Measurements from ENCODE around the gene IGFL4.

Gene IGFL4

DNA sequence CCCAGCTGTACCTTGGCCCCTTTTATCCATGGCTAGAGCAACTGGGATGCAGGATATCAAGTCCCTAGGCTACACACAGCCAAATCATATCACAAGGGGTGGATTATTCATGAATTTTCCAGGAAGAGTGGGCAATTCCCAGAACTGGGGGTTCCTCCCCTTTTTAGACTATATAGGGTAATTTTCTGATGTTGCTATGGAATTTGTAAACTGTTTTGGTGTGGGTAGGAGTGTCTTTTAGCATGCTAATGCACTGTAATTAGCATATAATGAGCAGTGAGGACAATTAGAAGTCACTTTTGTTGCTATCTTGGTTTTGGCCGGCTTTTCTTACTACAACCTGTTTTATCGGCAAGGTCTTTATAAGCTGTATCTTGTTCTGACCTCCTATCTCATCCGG is 18.0 kb upstream of the IGFL4 start:
- Histone ChIP-seq H3K9ac (ENCODE audit: low read depth, low read length) (no peak overlapping the region), H4K20me1 (ENCODE audit: insufficient read depth, low read length) (no peaks in the 10 kb centered on the region), H2AFZ (ENCODE audit: low read depth, low read length) (no peak overlapping the region), H3K4me1 (ENCODE audit: insufficient read depth, low read length) (no peaks in the 10 kb centered on the region), H3K27me3 (ENCODE audit: insufficient read depth, low read length, poor library complexity) (peaks cover 7% of the 10 kb centered on the region), H3K9me3 (ENCODE audit: insufficient read depth, low read length, severe bottlenecking) (peaks cover 16% of the 10 kb centered on the region), H3K4me3 (ENCODE audit: low read depth in 1 of 2, low read length in 2 of 2) (no peak overlapping the region), H3K36me3 (ENCODE audit: insufficient read depth, low read length) (no peaks in the 10 kb centered on the region), H3K27ac (ENCODE audit: low read length) (no peak overlapping the region), H3K79me2 (ENCODE audit: insufficient read depth, low read length) (no peaks in the 10 kb centered on the region), H3K4me2 (ENCODE audit: insufficient read depth, low read length) (no peak overlapping the region)
- DNase-seq (no peak), ATAC-seq (ENCODE audit: insufficient read depth, low read depth) (no peak)
- no peak for TF ChIP-seq EZH2 (IDR thresholded peaks at IDR 0.05; ENCODE audit: borderline replicate concordance, low read depth, low read length, severe bottlenecking)
- TF ChIP-seq, protein P1, sequence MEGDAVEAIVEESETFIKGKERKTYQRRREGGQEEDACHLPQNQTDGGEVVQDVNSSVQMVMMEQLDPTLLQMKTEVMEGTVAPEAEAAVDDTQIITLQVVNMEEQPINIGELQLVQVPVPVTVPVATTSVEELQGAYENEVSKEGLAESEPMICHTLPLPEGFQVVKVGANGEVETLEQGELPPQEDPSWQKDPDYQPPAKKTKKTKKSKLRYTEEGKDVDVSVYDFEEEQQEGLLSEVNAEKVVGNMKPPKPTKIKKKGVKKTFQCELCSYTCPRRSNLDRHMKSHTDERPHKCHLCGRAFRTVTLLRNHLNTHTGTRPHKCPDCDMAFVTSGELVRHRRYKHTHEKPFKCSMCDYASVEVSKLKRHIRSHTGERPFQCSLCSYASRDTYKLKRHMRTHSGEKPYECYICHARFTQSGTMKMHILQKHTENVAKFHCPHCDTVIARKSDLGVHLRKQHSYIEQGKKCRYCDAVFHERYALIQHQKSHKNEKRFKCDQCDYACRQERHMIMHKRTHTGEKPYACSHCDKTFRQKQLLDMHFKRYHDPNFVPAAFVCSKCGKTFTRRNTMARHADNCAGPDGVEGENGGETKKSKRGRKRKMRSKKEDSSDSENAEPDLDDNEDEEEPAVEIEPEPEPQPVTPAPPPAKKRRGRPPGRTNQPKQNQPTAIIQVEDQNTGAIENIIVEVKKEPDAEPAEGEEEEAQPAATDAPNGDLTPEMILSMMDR (IDR thresholded peaks at IDR 0.05; ENCODE audit: borderline replicate concordance, extremely low read depth, low read length, poor library complexity, severe bottlenecking): no peak

DNA sequence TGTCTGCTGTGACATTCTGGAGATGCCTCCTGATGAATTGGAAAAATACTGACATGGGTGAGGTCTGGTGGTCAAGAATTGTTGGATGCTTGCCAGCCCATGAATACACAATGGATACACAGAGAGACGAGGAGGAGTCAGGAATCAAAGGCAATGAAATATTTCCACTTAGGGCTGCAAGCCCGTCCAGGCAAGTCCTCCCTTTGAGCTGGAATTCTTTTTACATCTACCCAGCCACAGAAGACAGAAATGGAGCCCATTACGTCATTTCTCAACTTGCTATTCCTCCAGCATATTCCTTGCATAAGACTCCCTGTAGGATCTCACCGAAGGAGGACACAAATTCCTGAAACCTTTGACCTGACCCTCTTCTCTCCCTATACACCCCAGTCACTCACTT is 15.7 kb upstream of the IGFL4 start:
- H4K20me1 ChIP-seq (ENCODE audit: insufficient read depth, low read length): no peaks in the 10 kb centered on the region
- no peak overlapping the region for H3K27ac ChIP-seq (ENCODE audit: low read length)
- H3K4me1 ChIP-seq (ENCODE audit: insufficient read depth, low read length): no peaks in the 10 kb centered on the region
- no peaks in the 10 kb centered on the region for H3K79me2 ChIP-seq (ENCODE audit: insufficient read depth, low read length)
- ATAC-seq (ENCODE audit: insufficient read depth, low read depth) (no peak), DNase-seq (no peak)
- peaks cover 7% of the 10 kb centered on the region for H3K27me3 ChIP-seq (ENCODE audit: insufficient read depth, low read length, poor library complexity)
- H3K4me3 ChIP-seq (ENCODE audit: low read depth in 1 of 2, low read length in 2 of 2): no peak overlapping the region
- H2AFZ ChIP-seq (ENCODE audit: low read depth, low read length): no peak overlapping the region
- H3K4me2 ChIP-seq (ENCODE audit: insufficient read depth, low read length): no peak overlapping the region
- H3K36me3 ChIP-seq (ENCODE audit: insufficient read depth, low read length): no peaks in the 10 kb centered on the region
- no peak overlapping the region for H3K9ac ChIP-seq (ENCODE audit: low read depth, low read length)
- H3K9me3 ChIP-seq (ENCODE audit: insufficient read depth, low read length, severe bottlenecking): peaks cover 16% of the 10 kb centered on the region
- no peak for TF ChIP-seq EZH2 (IDR thresholded peaks at IDR 0.05; ENCODE audit: borderline replicate concordance, low read depth, low read length, severe bottlenecking)
- TF ChIP-seq, protein P1 (IDR thresholded peaks at IDR 0.05; ENCODE audit: borderline replicate concordance, extremely low read depth, low read length, poor library complexity, severe bottlenecking): no peak

DNA sequence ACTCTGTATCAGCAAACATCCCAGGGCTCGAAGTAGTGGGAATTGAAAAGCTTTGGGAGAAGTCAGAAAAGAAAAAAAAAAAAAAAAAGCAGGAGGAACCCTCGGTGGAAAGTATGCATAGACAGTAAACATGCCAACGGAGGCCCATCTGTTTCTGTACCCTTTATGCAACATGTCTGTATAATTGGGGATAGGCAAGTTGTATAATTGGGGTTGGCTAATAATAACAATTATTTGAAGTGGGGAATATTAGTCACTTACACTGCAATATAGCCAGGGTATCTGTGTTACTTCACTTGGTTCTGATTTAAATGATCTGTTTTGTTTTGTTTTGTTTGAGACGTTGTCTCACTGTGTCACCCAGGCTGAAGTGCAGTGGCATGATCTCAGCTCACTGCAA is 12.1 kb upstream of the IGFL4 start:
- no peak for ATAC-seq (ENCODE audit: insufficient read depth, low read depth)
- Histone ChIP-seq H3K79me2 (ENCODE audit: insufficient read depth, low read length) (no peaks in the 10 kb centered on the region), H3K4me3 (ENCODE audit: low read depth in 1 of 2, low read length in 2 of 2) (no peak overlapping the region), H3K4me2 (ENCODE audit: insufficient read depth, low read length) (no peak overlapping the region), H3K36me3 (ENCODE audit: insufficient read depth, low read length) (no peaks in the 10 kb centered on the region), H3K9ac (ENCODE audit: low read depth, low read length) (no peak overlapping the region), H3K27me3 (ENCODE audit: insufficient read depth, low read length, poor library complexity) (peaks cover 7% of the 10 kb centered on the region), H3K4me1 (ENCODE audit: insufficient read depth, low read length) (no peaks in the 10 kb centered on the region), H3K27ac (ENCODE audit: low read length) (no peak overlapping the region), H3K9me3 (ENCODE audit: insufficient read depth, low read length, severe bottlenecking) (no peaks in the 10 kb centered on the region), H2AFZ (ENCODE audit: low read depth, low read length) (no peak overlapping the region), H4K20me1 (ENCODE audit: insufficient read depth, low read length) (no peaks in the 10 kb centered on the region)
- no peak for DNase-seq
- TF ChIP-seq, protein P1 (IDR thresholded peaks at IDR 0.05; ENCODE audit: borderline replicate concordance, extremely low read depth, low read length, poor library complexity, severe bottlenecking): no peak
- no peak for TF ChIP-seq EZH2 (IDR thresholded peaks at IDR 0.05; ENCODE audit: borderline replicate concordance, low read depth, low read length, severe bottlenecking)

DNA sequence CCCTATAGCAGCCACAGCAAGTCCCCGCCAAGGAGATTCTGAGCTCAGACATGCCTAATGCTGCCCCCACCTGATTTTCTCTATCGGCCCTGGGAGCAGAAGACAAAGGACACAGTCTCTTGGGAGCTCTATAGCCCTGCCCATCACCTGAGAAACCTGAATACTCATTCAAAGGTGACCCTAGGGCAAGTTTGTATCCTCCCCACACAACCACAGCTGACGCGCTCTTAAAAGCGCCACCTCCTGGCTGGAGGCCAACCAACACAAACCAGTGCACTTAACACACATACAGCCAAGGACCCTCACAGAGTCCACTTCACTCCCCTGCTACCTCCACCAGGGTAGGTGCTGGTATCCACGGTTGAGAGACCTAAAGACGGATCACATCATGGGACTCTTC is 8.8 kb upstream of the IGFL4 start:
- H3K79me2 ChIP-seq (ENCODE audit: insufficient read depth, low read length): no peaks in the 10 kb centered on the region
- no peak overlapping the region for H3K4me3 ChIP-seq (ENCODE audit: low read depth in 1 of 2, low read length in 2 of 2)
- no peak for ATAC-seq (ENCODE audit: insufficient read depth, low read depth)
- DNase-seq: no peak
- no peak overlapping the region for H3K4me2 ChIP-seq (ENCODE audit: insufficient read depth, low read length)
- no peaks in the 10 kb centered on the region for H3K9me3 ChIP-seq (ENCODE audit: insufficient read depth, low read length, severe bottlenecking)
- no peaks in the 10 kb centered on the region for H3K36me3 ChIP-seq (ENCODE audit: insufficient read depth, low read length)
- H3K4me1 ChIP-seq (ENCODE audit: insufficient read depth, low read length): no peaks in the 10 kb centered on the region
- no peak overlapping the region for H3K27ac ChIP-seq (ENCODE audit: low read length)
- peaks cover 4% of the 10 kb centered on the region for H3K27me3 ChIP-seq (ENCODE audit: insufficient read depth, low read length, poor library complexity)
- no peak overlapping the region for H3K9ac ChIP-seq (ENCODE audit: low read depth, low read length)
- H2AFZ ChIP-seq (ENCODE audit: low read depth, low read length): no peak overlapping the region
- no peaks in the 10 kb centered on the region for H4K20me1 ChIP-seq (ENCODE audit: insufficient read depth, low read length)
- TF ChIP-seq EZH2 (IDR thresholded peaks at IDR 0.05; ENCODE audit: borderline replicate concordance, low read depth, low read length, severe bottlenecking): no peak
- TF ChIP-seq, protein P1 (IDR thresholded peaks at IDR 0.05; ENCODE audit: borderline replicate concordance, extremely low read depth, low read length, poor library complexity, severe bottlenecking): peak; percentile 45

All from DND-41 (cell line).